ENCODE data around the gene SLC38A2.

DNA sequence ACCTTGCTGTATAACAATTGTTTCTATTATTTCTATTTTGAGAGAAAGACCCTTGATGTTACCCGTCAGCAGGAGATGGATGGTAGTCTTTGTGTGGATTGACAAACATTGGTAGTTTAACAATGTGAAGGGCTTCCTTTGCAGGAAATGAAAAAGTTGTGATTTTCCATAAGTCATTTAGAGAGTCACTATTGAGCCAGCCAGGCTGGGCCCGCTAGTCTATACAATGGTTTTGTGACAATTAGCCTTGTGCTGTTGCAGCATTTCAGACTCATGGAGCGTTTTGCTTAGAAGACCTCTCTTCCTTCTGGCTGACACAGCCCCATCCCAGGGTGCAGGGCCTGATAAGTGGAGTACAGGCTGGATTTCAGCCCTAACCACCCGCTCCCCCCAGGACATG is 18.3 kb upstream of the SLC38A2 start:
- TF ChIP-seq, protein P1, sequence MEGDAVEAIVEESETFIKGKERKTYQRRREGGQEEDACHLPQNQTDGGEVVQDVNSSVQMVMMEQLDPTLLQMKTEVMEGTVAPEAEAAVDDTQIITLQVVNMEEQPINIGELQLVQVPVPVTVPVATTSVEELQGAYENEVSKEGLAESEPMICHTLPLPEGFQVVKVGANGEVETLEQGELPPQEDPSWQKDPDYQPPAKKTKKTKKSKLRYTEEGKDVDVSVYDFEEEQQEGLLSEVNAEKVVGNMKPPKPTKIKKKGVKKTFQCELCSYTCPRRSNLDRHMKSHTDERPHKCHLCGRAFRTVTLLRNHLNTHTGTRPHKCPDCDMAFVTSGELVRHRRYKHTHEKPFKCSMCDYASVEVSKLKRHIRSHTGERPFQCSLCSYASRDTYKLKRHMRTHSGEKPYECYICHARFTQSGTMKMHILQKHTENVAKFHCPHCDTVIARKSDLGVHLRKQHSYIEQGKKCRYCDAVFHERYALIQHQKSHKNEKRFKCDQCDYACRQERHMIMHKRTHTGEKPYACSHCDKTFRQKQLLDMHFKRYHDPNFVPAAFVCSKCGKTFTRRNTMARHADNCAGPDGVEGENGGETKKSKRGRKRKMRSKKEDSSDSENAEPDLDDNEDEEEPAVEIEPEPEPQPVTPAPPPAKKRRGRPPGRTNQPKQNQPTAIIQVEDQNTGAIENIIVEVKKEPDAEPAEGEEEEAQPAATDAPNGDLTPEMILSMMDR (IDR thresholded peaks at IDR 0.05): no peak
- TF ChIP-seq, protein P2, sequence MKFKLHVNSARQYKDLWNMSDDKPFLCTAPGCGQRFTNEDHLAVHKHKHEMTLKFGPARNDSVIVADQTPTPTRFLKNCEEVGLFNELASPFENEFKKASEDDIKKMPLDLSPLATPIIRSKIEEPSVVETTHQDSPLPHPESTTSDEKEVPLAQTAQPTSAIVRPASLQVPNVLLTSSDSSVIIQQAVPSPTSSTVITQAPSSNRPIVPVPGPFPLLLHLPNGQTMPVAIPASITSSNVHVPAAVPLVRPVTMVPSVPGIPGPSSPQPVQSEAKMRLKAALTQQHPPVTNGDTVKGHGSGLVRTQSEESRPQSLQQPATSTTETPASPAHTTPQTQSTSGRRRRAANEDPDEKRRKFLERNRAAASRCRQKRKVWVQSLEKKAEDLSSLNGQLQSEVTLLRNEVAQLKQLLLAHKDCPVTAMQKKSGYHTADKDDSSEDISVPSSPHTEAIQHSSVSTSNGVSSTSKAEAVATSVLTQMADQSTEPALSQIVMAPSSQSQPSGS (CRISPR knock-in tag; IDR thresholded peaks at IDR 0.05; ENCODE audit: borderline replicate concordance, low read depth): no peak
- TF ChIP-seq, protein P3, sequence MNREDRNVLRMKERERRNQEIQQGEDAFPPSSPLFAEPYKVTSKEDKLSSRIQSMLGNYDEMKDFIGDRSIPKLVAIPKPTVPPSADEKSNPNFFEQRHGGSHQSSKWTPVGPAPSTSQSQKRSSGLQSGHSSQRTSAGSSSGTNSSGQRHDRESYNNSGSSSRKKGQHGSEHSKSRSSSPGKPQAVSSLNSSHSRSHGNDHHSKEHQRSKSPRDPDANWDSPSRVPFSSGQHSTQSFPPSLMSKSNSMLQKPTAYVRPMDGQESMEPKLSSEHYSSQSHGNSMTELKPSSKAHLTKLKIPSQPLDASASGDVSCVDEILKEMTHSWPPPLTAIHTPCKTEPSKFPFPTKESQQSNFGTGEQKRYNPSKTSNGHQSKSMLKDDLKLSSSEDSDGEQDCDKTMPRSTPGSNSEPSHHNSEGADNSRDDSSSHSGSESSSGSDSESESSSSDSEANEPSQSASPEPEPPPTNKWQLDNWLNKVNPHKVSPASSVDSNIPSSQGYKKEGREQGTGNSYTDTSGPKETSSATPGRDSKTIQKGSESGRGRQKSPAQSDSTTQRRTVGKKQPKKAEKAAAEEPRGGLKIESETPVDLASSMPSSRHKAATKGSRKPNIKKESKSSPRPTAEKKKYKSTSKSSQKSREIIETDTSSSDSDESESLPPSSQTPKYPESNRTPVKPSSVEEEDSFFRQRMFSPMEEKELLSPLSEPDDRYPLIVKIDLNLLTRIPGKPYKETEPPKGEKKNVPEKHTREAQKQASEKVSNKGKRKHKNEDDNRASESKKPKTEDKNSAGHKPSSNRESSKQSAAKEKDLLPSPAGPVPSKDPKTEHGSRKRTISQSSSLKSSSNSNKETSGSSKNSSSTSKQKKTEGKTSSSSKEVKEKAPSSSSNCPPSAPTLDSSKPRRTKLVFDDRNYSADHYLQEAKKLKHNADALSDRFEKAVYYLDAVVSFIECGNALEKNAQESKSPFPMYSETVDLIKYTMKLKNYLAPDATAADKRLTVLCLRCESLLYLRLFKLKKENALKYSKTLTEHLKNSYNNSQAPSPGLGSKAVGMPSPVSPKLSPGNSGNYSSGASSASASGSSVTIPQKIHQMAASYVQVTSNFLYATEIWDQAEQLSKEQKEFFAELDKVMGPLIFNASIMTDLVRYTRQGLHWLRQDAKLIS (CRISPR knock-in tag; IDR thresholded peaks at IDR 0.05; ENCODE audit: borderline replicate concordance): no peak
- TF ChIP-seq, protein P4, sequence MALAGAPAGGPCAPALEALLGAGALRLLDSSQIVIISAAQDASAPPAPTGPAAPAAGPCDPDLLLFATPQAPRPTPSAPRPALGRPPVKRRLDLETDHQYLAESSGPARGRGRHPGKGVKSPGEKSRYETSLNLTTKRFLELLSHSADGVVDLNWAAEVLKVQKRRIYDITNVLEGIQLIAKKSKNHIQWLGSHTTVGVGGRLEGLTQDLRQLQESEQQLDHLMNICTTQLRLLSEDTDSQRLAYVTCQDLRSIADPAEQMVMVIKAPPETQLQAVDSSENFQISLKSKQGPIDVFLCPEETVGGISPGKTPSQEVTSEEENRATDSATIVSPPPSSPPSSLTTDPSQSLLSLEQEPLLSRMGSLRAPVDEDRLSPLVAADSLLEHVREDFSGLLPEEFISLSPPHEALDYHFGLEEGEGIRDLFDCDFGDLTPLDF (CRISPR knock-in tag; IDR thresholded peaks at IDR 0.05): no peak
- TF ChIP-seq FOXP1 (CRISPR knock-in tag; IDR thresholded peaks at IDR 0.05; ENCODE audit: borderline replicate concordance): no peak
- no peak for TF ChIP-seq FOXJ3 (CRISPR knock-in tag; IDR thresholded peaks at IDR 0.05; ENCODE audit: borderline replicate concordance)
